ENCODE data around the gene ANKRD52. TPM values are rescaled to one million over a fixed set of nuclear protein-coding genes. Genes with fewer than 3 reads are reported as not detected.

The ANKRD52 gene
- 17.4 TPM for polyA plus RNA-seq (2013, experiment 1 of 2)
- 17.5 TPM for polyA plus RNA-seq (2013, experiment 2 of 2)

DNA sequence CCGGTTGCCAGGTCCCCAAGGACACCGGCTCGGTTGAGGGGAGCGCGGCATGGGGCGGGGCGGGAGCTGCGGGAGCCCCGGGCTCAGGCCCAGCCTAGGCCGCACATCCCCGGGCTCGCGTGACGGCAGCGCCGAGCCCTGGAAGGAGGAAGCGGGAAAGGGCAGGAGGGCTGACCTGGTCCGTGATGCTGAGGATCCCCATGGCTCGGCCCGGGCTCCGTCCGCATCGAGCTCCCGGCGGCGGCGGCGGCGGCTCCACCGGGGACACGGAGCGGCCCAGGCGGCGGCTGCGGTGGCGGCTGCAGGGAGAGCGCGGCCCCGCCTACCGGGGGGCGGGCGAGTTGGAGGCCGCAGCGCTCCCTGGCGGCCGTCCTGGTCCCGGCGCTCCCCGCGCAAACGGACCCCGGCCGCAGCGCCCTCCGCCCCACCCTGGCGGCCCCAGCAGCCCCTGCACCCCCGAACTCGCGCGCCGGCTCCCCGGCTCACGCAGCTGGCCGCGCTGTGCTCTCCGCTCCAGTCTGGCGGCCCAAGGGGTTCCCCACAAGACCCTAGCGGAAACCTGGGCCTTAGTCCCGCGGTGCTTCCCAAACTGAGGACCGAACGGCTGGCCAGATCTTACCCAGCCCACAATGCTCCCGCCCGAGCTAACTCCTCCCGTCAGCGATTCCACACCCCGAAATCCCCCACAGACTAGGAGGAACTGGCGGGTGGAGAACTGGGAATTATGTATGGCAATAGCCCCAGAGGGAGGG is at the start of gene ANKRD52:
TSS of gene ANKRD52 (minus strand) at position 317 of the 752 bp plus-strand sequence. CDS start at position 202, 115 bp downstream.
- Histone ChIP-seq H3K27ac (replicated peaks; ENCODE audit: low read length) (peak within 1 kb of the TSS; percentile 62), H3K14ac (ENCODE audit: low read length) (peak within 1 kb of the TSS; percentile 92), H3K4me3 (ENCODE audit: low read length in 2 of 2) (peak within 1 kb of the TSS; percentile 78 to 89), H3K4me2 (ENCODE audit: insufficient read depth, low read length, poor library complexity, severe bottlenecking) (peak within 1 kb of the TSS; percentile 70), H3K18ac (ENCODE audit: low read length) (peak within 1 kb of the TSS; percentile 99), H3K9me3 (replicated peaks in 1 of 2; ENCODE audit: control insufficient read depth in 2 of 2, insufficient read depth in 1 of 2, low read depth in 1 of 2, low read length in 2 of 2) (no peaks in the 10 kb centered on the region), H2BK15ac (ENCODE audit: low read length) (peak within 1 kb of the TSS; percentile 93), H3K79me1 (ENCODE audit: low read depth, low read length) (peaks cover 10% of the 10 kb centered on the region), H2AFZ (ENCODE audit: low read length) (peak within 1 kb of the TSS; percentile 99), H2BK5ac (ENCODE audit: low read length) (peak within 1 kb of the TSS; percentile 93), H3K23ac (ENCODE audit: low read depth, low read length, poor library complexity) (peak within 1 kb of the TSS; percentile 82), H3K4me1 (ENCODE audit: control insufficient read depth in 2 of 2, insufficient read depth in 1 of 2, low read depth in 1 of 2, low read length in 2 of 2) (peaks cover 8 to 12% of the 10 kb centered on the region in 2 donors), H3K36me3 (replicated peaks in 1 of 2; ENCODE audit: control insufficient read depth in 2 of 2, insufficient read depth in 2 of 2, low read length in 2 of 2) (peaks cover 28 to 39% of the 10 kb centered on the region in 2 donors), H3K4ac (ENCODE audit: low read length) (no peak within 1 kb of the TSS), H2BK120ac (ENCODE audit: low read depth, low read length) (peak within 1 kb of the TSS; percentile 53), H2AK5ac (ENCODE audit: low read depth, low read length) (peak within 1 kb of the TSS; percentile 64), H4K8ac (ENCODE audit: low read depth, low read length) (no peak within 1 kb of the TSS), H2BK12ac (ENCODE audit: low read length) (no peak within 1 kb of the TSS), H3K27me3 (ENCODE audit: control insufficient read depth in 3 of 3, insufficient read depth in 3 of 3, low read depth in 1 of 3, low read length in 3 of 3) (no peaks in the 10 kb centered on the region), H3K9ac (ENCODE audit: low read depth, low read length, poor library complexity) (peak within 1 kb of the TSS; percentile 99), H4K91ac (ENCODE audit: low read depth, low read length, poor library complexity) (no peak within 1 kb of the TSS)
- peak; percentile 81 for DNase-seq (ENCODE audit: low spot score)
- no CpG with 5 or more reads among the region's 78 CpGs for WGBS, 2 donors (ENCODE audit: extremely low coverage in 2 of 2, insufficient read length in 2 of 2, insufficient replicate concordance in 1 of 2)

DNA sequence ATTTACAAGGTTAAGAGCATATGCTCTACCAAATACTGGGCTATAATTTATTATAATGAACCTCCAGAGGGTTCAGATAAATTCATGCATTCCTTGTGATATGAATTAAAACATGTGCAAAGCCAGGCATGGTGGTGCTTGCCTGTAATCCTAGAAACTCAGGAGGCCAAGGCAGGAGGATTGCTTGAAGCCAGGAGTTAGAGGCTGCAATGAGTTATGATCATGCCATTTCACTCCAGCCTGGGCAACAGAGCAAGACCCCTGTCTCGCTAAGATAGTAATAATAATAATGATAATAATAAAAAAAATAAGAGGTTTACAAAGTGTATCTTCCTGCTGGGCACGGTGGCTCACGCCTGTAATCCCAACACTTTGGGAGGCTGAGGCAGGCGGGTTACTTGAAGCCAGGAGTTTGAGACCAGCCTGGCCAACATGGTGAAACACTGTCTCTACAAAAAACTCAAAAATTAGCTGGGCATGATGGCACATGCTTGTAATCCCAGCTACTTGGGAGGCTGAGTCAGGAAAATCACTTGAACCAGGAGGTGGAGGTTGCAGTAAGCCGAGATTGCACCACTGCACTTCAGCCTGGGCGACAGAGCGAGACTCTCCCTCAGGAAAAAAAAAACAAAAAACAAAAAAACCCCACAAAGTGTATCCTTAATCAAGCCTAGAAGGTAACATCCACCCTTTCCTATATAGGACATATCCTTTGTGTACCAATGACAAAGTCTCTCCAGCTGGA is 49.2 kb upstream of the ANKRD52 start:
- Histone ChIP-seq H3K9ac (ENCODE audit: low read depth, low read length, poor library complexity) (no peak overlapping the region), H3K4me2 (ENCODE audit: insufficient read depth, low read length, poor library complexity, severe bottlenecking) (no peak overlapping the region), H4K8ac (ENCODE audit: low read depth, low read length) (no peak overlapping the region), H2BK5ac (ENCODE audit: low read length) (no peak overlapping the region), H2BK12ac (ENCODE audit: low read length) (no peak overlapping the region), H2AFZ (ENCODE audit: low read length) (no peak overlapping the region), H2BK120ac (ENCODE audit: low read depth, low read length) (no peak overlapping the region), H3K79me1 (ENCODE audit: low read depth, low read length) (no peaks in the 10 kb centered on the region), H3K23ac (ENCODE audit: low read depth, low read length, poor library complexity) (no peak overlapping the region), H2BK15ac (ENCODE audit: low read length) (no peak overlapping the region), H3K4me3 (ENCODE audit: low read length in 2 of 2) (no peak overlapping the region), H3K4me1 (ENCODE audit: control insufficient read depth in 2 of 2, insufficient read depth in 1 of 2, low read depth in 1 of 2, low read length in 2 of 2) (no peaks in the 10 kb centered on the region), H3K4ac (ENCODE audit: low read length) (no peak overlapping the region), H3K27me3 (ENCODE audit: control insufficient read depth in 3 of 3, insufficient read depth in 3 of 3, low read depth in 1 of 3, low read length in 3 of 3) (no peaks in the 10 kb centered on the region), H3K36me3 (replicated peaks in 1 of 2; ENCODE audit: control insufficient read depth in 2 of 2, insufficient read depth in 2 of 2, low read length in 2 of 2) (peaks cover 25 to 81% of the 10 kb centered on the region in 2 donors), H4K91ac (ENCODE audit: low read depth, low read length, poor library complexity) (no peak overlapping the region), H3K27ac (replicated peaks; ENCODE audit: low read length) (no peak overlapping the region), H2AK5ac (ENCODE audit: low read depth, low read length) (no peak overlapping the region), H3K9me3 (replicated peaks in 1 of 2; ENCODE audit: control insufficient read depth in 2 of 2, insufficient read depth in 1 of 2, low read depth in 1 of 2, low read length in 2 of 2) (no peaks in the 10 kb centered on the region), H3K18ac (ENCODE audit: low read length) (no peak overlapping the region), H3K14ac (ENCODE audit: low read length) (no peak overlapping the region)
- DNase-seq (ENCODE audit: low spot score): no peak
- WGBS, 2 donors (ENCODE audit: extremely low coverage in 2 of 2, insufficient read length in 2 of 2, insufficient replicate concordance in 1 of 2): no CpG with 5 or more reads among the region's 7 CpGs

DNA sequence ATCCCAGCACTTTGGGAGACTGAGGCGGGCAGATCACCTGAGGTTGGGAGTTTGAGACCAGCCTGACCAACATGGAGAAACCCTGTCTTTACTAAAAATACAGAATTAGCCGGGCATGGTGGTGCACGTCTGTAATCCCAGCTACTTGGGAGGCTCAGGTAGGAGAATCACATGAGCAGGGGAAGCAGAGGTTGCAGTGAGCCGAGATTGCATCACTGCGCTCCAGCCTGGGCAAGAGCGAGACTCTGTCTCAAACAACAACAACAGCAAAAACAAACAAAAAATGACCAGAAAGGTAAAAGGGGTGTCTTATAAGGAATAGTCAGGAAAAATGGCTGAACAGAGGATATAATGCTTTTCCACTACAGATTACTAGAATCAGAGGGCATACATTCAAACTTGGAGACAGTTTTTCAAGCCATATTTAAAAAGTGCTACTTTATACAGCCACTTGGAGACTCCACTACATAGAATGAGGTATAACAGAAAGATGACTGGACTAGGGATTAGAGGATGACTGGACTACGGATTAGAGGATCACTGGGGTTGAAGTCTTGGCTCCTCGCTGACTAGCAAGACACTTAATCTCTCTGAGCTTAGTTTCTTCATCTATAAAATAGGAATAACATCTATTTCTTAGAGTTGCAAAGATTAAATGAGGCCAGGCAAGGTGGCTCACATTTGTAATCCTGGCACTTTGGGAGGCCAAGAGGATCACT is 46.8 kb upstream of the ANKRD52 start:
- Histone ChIP-seq H3K9me3 (replicated peaks in 1 of 2; ENCODE audit: control insufficient read depth in 2 of 2, insufficient read depth in 1 of 2, low read depth in 1 of 2, low read length in 2 of 2) (no peaks in the 10 kb centered on the region), H3K27me3 (ENCODE audit: control insufficient read depth in 3 of 3, insufficient read depth in 3 of 3, low read depth in 1 of 3, low read length in 3 of 3) (no peaks in the 10 kb centered on the region), H2BK15ac (ENCODE audit: low read length) (no peak overlapping the region), H3K36me3 (replicated peaks in 1 of 2; ENCODE audit: control insufficient read depth in 2 of 2, insufficient read depth in 2 of 2, low read length in 2 of 2) (peaks cover 16 to 73% of the 10 kb centered on the region in 2 donors), H3K4ac (ENCODE audit: low read length) (no peak overlapping the region), H3K14ac (ENCODE audit: low read length) (no peak overlapping the region), H2AK5ac (ENCODE audit: low read depth, low read length) (no peak overlapping the region), H4K8ac (ENCODE audit: low read depth, low read length) (no peak overlapping the region), H2BK5ac (ENCODE audit: low read length) (no peak overlapping the region), H3K4me1 (ENCODE audit: control insufficient read depth in 2 of 2, insufficient read depth in 1 of 2, low read depth in 1 of 2, low read length in 2 of 2) (peaks cover 5% of the 10 kb centered on the region in 2 donors), H3K79me1 (ENCODE audit: low read depth, low read length) (peaks cover 2% of the 10 kb centered on the region), H2AFZ (ENCODE audit: low read length) (no peak overlapping the region), H3K27ac (replicated peaks; ENCODE audit: low read length) (no peak overlapping the region), H3K23ac (ENCODE audit: low read depth, low read length, poor library complexity) (no peak overlapping the region), H2BK12ac (ENCODE audit: low read length) (no peak overlapping the region), H3K4me2 (ENCODE audit: insufficient read depth, low read length, poor library complexity, severe bottlenecking) (no peak overlapping the region), H3K9ac (ENCODE audit: low read depth, low read length, poor library complexity) (no peak overlapping the region), H2BK120ac (ENCODE audit: low read depth, low read length) (no peak overlapping the region), H3K18ac (ENCODE audit: low read length) (no peak overlapping the region), H3K4me3 (ENCODE audit: low read length in 2 of 2) (no peak overlapping the region), H4K91ac (ENCODE audit: low read depth, low read length, poor library complexity) (no peak overlapping the region)
- no peak for DNase-seq (ENCODE audit: low spot score)
- no CpG with 5 or more reads among the region's 8 CpGs for WGBS, 2 donors (ENCODE audit: extremely low coverage in 2 of 2, insufficient read length in 2 of 2, insufficient replicate concordance in 1 of 2)

All from neuronal stem cell (in vitro differentiated cells).